ENCODE measurements around the gene ZNF19.
A peak's percentile ranks its signal among the peaks of the same experiment; 100 is the strongest.

Gene ZNF19

DNA sequence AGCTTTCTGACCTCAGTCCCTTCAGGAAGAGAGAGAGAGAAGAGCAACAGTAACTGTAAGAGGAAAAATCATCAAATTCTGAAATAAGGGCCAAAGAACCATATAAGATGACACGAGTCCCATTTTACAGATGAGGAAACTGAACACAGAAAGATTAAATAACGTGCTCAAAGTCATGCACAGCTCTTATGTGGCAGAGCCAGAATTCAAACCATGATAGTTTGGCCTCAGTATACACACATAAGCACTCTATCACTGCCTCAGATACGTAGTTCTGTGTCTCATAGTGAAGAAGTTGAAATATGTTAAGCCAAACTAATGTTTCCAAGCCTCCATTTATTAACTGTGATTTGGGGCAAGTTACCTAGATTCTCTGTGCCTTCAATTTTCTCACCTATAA lies 1.9 kb upstream of the ZNF19 start:
- no peak overlapping the region for H2AFZ ChIP-seq (ENCODE audit: low read length)
- no peak overlapping the region for H3K4me2 ChIP-seq (ENCODE audit: low read depth, low read length)
- H4K20me1 ChIP-seq (ENCODE audit: insufficient read depth, low read length): no peaks in the 10 kb centered on the region
- H3K27me3 ChIP-seq (replicated peaks; ENCODE audit: insufficient read depth, low read length): 0 out of 2 replicates have a peak, but pooled peaks cover 3% of the 10 kb centered on the region
- no peak overlapping the region for H3K27ac ChIP-seq (ENCODE audit: low read length)
- H3F3A ChIP-seq (ENCODE audit: insufficient read depth, low read length): no peaks in the 10 kb centered on the region
- no peaks in the 10 kb centered on the region for H3K4me1 ChIP-seq (ENCODE audit: low read length)
- H3K9ac ChIP-seq (ENCODE audit: low read length): no peak overlapping the region
- no peaks in the 10 kb centered on the region for H3K9me2 ChIP-seq (replicated peaks; ENCODE audit: insufficient read depth, low read length)
- H3K79me2 ChIP-seq (ENCODE audit: low read length): no peaks in the 10 kb centered on the region
- H3K36me3 ChIP-seq (replicated peaks; ENCODE audit: insufficient read depth, low read length): no peaks in the 10 kb centered on the region
- no peaks in the 10 kb centered on the region for H3K9me3 ChIP-seq (replicated peaks; ENCODE audit: insufficient read depth, low read length)
- TF ChIP-seq, protein P1, sequence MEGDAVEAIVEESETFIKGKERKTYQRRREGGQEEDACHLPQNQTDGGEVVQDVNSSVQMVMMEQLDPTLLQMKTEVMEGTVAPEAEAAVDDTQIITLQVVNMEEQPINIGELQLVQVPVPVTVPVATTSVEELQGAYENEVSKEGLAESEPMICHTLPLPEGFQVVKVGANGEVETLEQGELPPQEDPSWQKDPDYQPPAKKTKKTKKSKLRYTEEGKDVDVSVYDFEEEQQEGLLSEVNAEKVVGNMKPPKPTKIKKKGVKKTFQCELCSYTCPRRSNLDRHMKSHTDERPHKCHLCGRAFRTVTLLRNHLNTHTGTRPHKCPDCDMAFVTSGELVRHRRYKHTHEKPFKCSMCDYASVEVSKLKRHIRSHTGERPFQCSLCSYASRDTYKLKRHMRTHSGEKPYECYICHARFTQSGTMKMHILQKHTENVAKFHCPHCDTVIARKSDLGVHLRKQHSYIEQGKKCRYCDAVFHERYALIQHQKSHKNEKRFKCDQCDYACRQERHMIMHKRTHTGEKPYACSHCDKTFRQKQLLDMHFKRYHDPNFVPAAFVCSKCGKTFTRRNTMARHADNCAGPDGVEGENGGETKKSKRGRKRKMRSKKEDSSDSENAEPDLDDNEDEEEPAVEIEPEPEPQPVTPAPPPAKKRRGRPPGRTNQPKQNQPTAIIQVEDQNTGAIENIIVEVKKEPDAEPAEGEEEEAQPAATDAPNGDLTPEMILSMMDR (IDR thresholded peaks at IDR 0.05; ENCODE audit: low read length): no peak
- TF ChIP-seq EZH2 (optimal IDR thresholded peaks at IDR 0.05; ENCODE audit: low read depth, low read length) (no peak), EZH2phosphoT487 (IDR thresholded peaks at IDR 0.05; ENCODE audit: low read length) (no peak)
- DNase-seq: no peak
- H3K4me3 ChIP-seq (ENCODE audit: low read length): no peak overlapping the region

DNA sequence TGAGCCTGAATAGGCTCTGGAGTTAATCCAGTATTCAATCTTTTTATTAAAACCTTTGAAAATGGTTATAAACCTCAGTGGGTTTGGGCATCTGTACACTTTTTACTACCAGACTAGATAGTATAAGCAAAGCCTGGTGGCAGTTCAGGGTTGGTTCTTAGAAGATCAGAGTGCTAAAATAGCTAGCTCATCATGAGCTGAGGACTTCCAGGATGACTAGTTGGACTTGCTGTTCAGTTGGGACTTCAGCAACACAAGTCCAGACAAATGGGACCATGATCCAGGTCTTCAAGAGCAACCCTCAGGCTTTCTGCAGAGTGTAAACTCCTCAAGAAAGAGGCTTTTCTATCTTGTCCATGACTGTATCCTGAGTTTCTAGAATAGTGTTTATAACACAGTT lies 1.2 kb upstream of the ZNF19 start:
- H3K79me2 ChIP-seq (ENCODE audit: low read length): no peaks in the 10 kb centered on the region
- H3K36me3 ChIP-seq (replicated peaks; ENCODE audit: insufficient read depth, low read length): no peaks in the 10 kb centered on the region
- no peak overlapping the region for H3K9ac ChIP-seq (ENCODE audit: low read length)
- H3F3A ChIP-seq (ENCODE audit: insufficient read depth, low read length): no peaks in the 10 kb centered on the region
- no peaks in the 10 kb centered on the region for H3K9me2 ChIP-seq (replicated peaks; ENCODE audit: insufficient read depth, low read length)
- H3K4me3 ChIP-seq (ENCODE audit: low read length): no peak overlapping the region
- no peaks in the 10 kb centered on the region for H3K9me3 ChIP-seq (replicated peaks; ENCODE audit: insufficient read depth, low read length)
- DNase-seq: no peak
- TF ChIP-seq, protein P1 (IDR thresholded peaks at IDR 0.05; ENCODE audit: low read length): no peak
- TF ChIP-seq EZH2phosphoT487 (IDR thresholded peaks at IDR 0.05; ENCODE audit: low read length) (no peak), EZH2 (optimal IDR thresholded peaks at IDR 0.05; ENCODE audit: low read depth, low read length) (no peak)
- no peaks in the 10 kb centered on the region for H4K20me1 ChIP-seq (ENCODE audit: insufficient read depth, low read length)
- 0 out of 2 replicates have a peak, but pooled peaks cover 3% of the 10 kb centered on the region for H3K27me3 ChIP-seq (replicated peaks; ENCODE audit: insufficient read depth, low read length)
- H2AFZ ChIP-seq (ENCODE audit: low read length): no peak overlapping the region
- no peak overlapping the region for H3K27ac ChIP-seq (ENCODE audit: low read length)
- no peaks in the 10 kb centered on the region for H3K4me1 ChIP-seq (ENCODE audit: low read length)
- H3K4me2 ChIP-seq (ENCODE audit: low read depth, low read length): no peak overlapping the region

DNA sequence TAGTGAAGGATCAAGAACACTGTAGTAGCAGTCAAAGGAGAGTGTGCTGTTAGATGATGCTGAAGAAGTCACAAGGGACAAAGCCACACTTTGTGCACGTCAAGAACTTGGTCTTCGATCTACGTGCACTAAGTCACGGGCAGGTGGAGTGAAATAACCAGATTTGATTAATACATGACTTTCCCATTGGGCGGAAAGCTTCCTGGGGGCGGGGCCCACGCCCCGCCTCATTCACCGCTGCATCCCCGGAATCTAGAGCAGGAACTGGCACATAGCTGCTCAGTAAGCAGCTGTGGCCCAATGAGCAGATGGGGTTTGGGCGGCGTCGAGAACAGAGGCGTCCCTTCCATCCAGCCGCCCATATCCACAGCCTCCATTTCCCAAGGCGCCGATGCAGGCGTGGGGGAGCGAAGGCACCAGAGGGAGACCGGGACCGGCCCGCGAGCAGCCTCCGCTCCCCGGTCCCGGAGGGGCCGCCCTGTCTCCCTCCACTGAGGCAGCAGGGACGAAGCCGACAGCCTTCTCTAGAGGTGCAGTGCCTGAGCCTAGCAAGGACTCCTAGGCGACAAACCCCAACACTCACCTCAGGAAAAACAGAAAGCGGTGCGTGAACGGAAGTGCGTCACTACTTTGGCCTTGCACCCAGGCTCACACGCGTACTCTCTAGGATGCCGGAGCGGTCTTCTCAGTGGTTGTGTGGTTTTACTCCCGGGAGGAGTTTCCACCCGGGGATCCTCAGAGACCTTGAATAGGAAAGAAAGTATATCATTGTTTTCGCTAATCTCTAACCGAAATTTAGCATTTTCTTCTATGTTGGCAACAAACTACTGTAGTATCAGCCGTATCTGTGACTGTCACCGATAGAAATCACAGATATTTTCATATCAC lies 4.9 kb downstream of the ZNF19 start:
- H3K9me2 ChIP-seq (replicated peaks; ENCODE audit: insufficient read depth, low read length): no peaks in the 10 kb centered on the region
- H3K27me3 ChIP-seq (replicated peaks; ENCODE audit: insufficient read depth, low read length): no peaks in the 10 kb centered on the region
- H3F3A ChIP-seq (ENCODE audit: insufficient read depth, low read length): peaks cover 3% of the 10 kb centered on the region; the same call in 1 of the 2 replicates
- H3K9me3 ChIP-seq (replicated peaks; ENCODE audit: insufficient read depth, low read length): no peaks in the 10 kb centered on the region
- peak; percentile 90 for DNase-seq
- H2AFZ ChIP-seq (ENCODE audit: low read length): peak overlapping the region; percentile 93
- peak overlapping the region; percentile 90 for H3K27ac ChIP-seq (ENCODE audit: low read length)
- no peaks in the 10 kb centered on the region for H3K36me3 ChIP-seq (replicated peaks; ENCODE audit: insufficient read depth, low read length)
- no peak for TF ChIP-seq EZH2 (optimal IDR thresholded peaks at IDR 0.05; ENCODE audit: low read depth, low read length)
- TF ChIP-seq, protein P1 (IDR thresholded peaks at IDR 0.05; ENCODE audit: low read length): no peak
- TF ChIP-seq EZH2phosphoT487 (IDR thresholded peaks at IDR 0.05; ENCODE audit: low read length): no peak
- peak overlapping the region; percentile 79 for H3K4me2 ChIP-seq (ENCODE audit: low read depth, low read length)
- no peaks in the 10 kb centered on the region for H4K20me1 ChIP-seq (ENCODE audit: insufficient read depth, low read length)
- peak overlapping the region; percentile 94 for H3K4me3 ChIP-seq (ENCODE audit: low read length)
- H3K4me1 ChIP-seq (ENCODE audit: low read length): no peaks in the 10 kb centered on the region
- peak overlapping the region; percentile 88 for H3K9ac ChIP-seq (ENCODE audit: low read length)
- H3K79me2 ChIP-seq (ENCODE audit: low read length): no peaks in the 10 kb centered on the region
